Activated B cell treated with CpG ODN at 0.5 μM for 24 hours (primary cell): ENCODE results near the gene DIPK2A. TPM values are rescaled to one million over a fixed set of nuclear protein-coding genes. Genes with fewer than 3 reads are reported as not detected.

ENCODE experiments used
- ATAC-seq: fragments of 200-7000 bp; cut with Tn5 transposase; one replicate; pipeline ENCODE4 v1.10.0; 2021; ENCODE audit warnings: low read depth, mild to moderate bottlenecking, moderate library complexity
- CTCF ChIA-PET: fragments of 350-600 bp; sonication (Branson Sonifier 250); formaldehyde crosslinking; loops from one replicate; lab custom pipeline; 2021; ENCODE audit warnings: antibody characterized with exemption; lab: Charles Lee
- POLR2A ChIA-PET: fragments of 350-600 bp; sonication (Branson Sonifier 250); formaldehyde crosslinking; loops from one replicate; lab custom pipeline; 2021; ENCODE audit warnings: antibody characterized with exemption; lab: Charles Lee
- DNase-seq: peaks from one replicate; pipeline ENCODE4 v3.0.0; 2022
- H3K27ac Mint-ChIP-seq: one replicate; pipeline ENCODE4 v1.8.0; 2020; ENCODE audit warnings: mixed read lengths
- H3K27me3 Mint-ChIP-seq: one replicate; pipeline ENCODE4 v1.8.0; 2021; ENCODE audit warnings: mixed read lengths
- H3K36me3 Mint-ChIP-seq: one replicate; pipeline ENCODE4 v1.8.0; 2021; ENCODE audit warnings: low read depth, mixed read lengths
- H3K4me1 Mint-ChIP-seq: one replicate; pipeline ENCODE4 v1.8.0; 2021; ENCODE audit warnings: mixed read lengths
- H3K4me3 Mint-ChIP-seq: one replicate; pipeline ENCODE4 v1.8.0; 2020; ENCODE audit warnings: mild to moderate bottlenecking, mixed read lengths
- H3K9me3 Mint-ChIP-seq: one replicate; pipeline ENCODE4 v1.8.0; 2020; ENCODE audit warnings: mixed read lengths
- CTCF ChIP-seq: fragments of 200-600 bp; IDR thresholded peaks from one replicate; pipeline ENCODE4 v1.8.0; 2022; ENCODE audit warnings: antibody characterized with exemption, mild to moderate bottlenecking
- intact Hi-C: fragments of 100-400 bp; cut with micrococcal nuclease; formaldehyde crosslinking; loops from one replicate; pipeline ENCODE4 v1.15.1; 2024
- total RNA-seq: library from RNA; stranded (reverse); gene quantifications from 2 replicates; pipeline ENCODE4 v1.2.3, GENCODE V29; 2022

Gene DIPK2A
- total RNA-seq, 1 donor from 2014 or later, result 23.0 TPM

GRCh38 chr3:143991713-143992112 is 20.1 kb downstream of the DIPK2A start:
- POLR2A ChIA-PET, result no interaction called here

GRCh38 chr3:143998266-143998665 is 26.6 kb downstream of the DIPK2A start:
- Mint-ChIP-seq H3K9me3 (no peaks in the 10 kb centered on the region), H3K27me3 (no peaks in the 10 kb centered on the region), H3K4me3 (no peak overlapping the region), H3K4me1 (peaks cover 24% of the 10 kb centered on the region), H3K36me3 (peaks cover 15% of the 10 kb centered on the region), H3K27ac (peak overlapping the region; percentile 27)
- peak; percentile 70 for ATAC-seq
- intact Hi-C loops, result loop anchor here (2.0 kb wide), 1 partner anchor 31 kb away; no protein-coding TSS in a partner anchor
- POLR2A ChIA-PET, result interaction anchor here (1.9 kb wide), 1 partner anchor 26 kb away, joined by 6 read pairs; the partner anchor contains the start of gene DIPK2A
- no peak for TF ChIP-seq CTCF
- DNase-seq, result no peak
- CTCF ChIA-PET, result no interaction called here

More at GRCh38 chr3:143991713-143992112, 20.1 kb downstream of the DIPK2A start:
- Mint-ChIP-seq H3K36me3 (peaks cover 60% of the 10 kb centered on the region), H3K27me3 (no peaks in the 10 kb centered on the region), H3K27ac (no peak overlapping the region), H3K4me1 (peaks cover 20% of the 10 kb centered on the region), H3K9me3 (no peaks in the 10 kb centered on the region), H3K4me3 (no peak overlapping the region)
- no peak for TF ChIP-seq CTCF
- CTCF ChIA-PET, result no interaction called here
- no peak for ATAC-seq
- DNase-seq, result no peak
- intact Hi-C loops, result no loop called here

- ATAC-seq (no peak), DNase-seq (no peak)
- peaks cover 11% of the 10 kb centered on the region for H3K4me1 Mint-ChIP-seq
- no peaks in the 10 kb centered on the region for H3K36me3 Mint-ChIP-seq
- CTCF ChIA-PET, result no interaction called here
- intact Hi-C loops, result no loop called here
- no peaks in the 10 kb centered on the region for H3K27me3 Mint-ChIP-seq
- no peak overlapping the region for H3K4me3 Mint-ChIP-seq
- POLR2A ChIA-PET, result no interaction called here
- no peaks in the 10 kb centered on the region for H3K9me3 Mint-ChIP-seq
- no peak for TF ChIP-seq CTCF
- no peak overlapping the region for H3K27ac Mint-ChIP-seq
These were observed 31.4 kb downstream of the DIPK2A start for GRCh38 chr3:144003051-144003450.

GRCh38 chr3:144010371-144010770 is 38.7 kb downstream of the DIPK2A start:
- no peak for TF ChIP-seq CTCF
- Mint-ChIP-seq H3K27me3 (no peaks in the 10 kb centered on the region), H3K4me1 (no peaks in the 10 kb centered on the region), H3K27ac (no peak overlapping the region), H3K9me3 (no peaks in the 10 kb centered on the region), H3K4me3 (no peak overlapping the region), H3K36me3 (no peaks in the 10 kb centered on the region)
- DNase-seq, result no peak
- ATAC-seq, result no peak
- intact Hi-C loops, result no loop called here
- ChIA-PET CTCF (interaction anchor here (0.8 kb wide), 1 partner anchor 36 kb away, joined by 3 read pairs; no protein-coding TSS in a partner anchor), POLR2A (no interaction called here)

- intact Hi-C loops, result no loop called here
- no peak overlapping the region for H3K4me3 Mint-ChIP-seq
- DNase-seq (no peak), ATAC-seq (no peak)
- TF ChIP-seq CTCF, result no peak
- no peak overlapping the region for H3K27ac Mint-ChIP-seq
- ChIA-PET CTCF (no interaction called here), POLR2A (no interaction called here)
- H3K36me3 Mint-ChIP-seq, result no peaks in the 10 kb centered on the region
- H3K9me3 Mint-ChIP-seq, result no peaks in the 10 kb centered on the region
- H3K4me1 Mint-ChIP-seq, result no peaks in the 10 kb centered on the region
- H3K27me3 Mint-ChIP-seq, result no peaks in the 10 kb centered on the region
These were observed 39.7 kb downstream of the DIPK2A start for GRCh38 chr3:144011251-144011799.
